ENCODE measurements around the gene ACTRT2. TPM values are rescaled to one million over a fixed set of nuclear protein-coding genes. Genes with fewer than 3 reads are reported as not detected.

ACTRT2 gene
- total RNA-seq, 4 donors from 2014 or later: not detected

- no peak for ATAC-seq (ENCODE audit: low FRiP score)
- DNase-seq (ENCODE audit: low spot score): no peak
- TF ChIP-seq CTCF (IDR thresholded peaks at IDR 0.05): no peak
Measured at GRCh38 chr1:2980849-2981248, 40.4 kb upstream of the ACTRT2 start.

GRCh38 chr1:2981388-2981787 is 39.9 kb upstream of the ACTRT2 start:
- DNase-seq (ENCODE audit: low spot score): no peak
- no peak for ATAC-seq (ENCODE audit: low FRiP score)
- TF ChIP-seq CTCF (IDR thresholded peaks at IDR 0.05): no peak

GRCh38 chr1:2981981-2982614 is 39.2 kb upstream of the ACTRT2 start:
- TF ChIP-seq CTCF (IDR thresholded peaks at IDR 0.05): no peak
- DNase-seq (ENCODE audit: low spot score) (no peak), ATAC-seq (ENCODE audit: low FRiP score) (no peak)

GRCh38 chr1:2982615-2983318 is 38.5 kb upstream of the ACTRT2 start:
- no peak for TF ChIP-seq CTCF (IDR thresholded peaks at IDR 0.05)
- ATAC-seq (ENCODE audit: low FRiP score): no peak
- DNase-seq (ENCODE audit: low spot score): no peak

GRCh38 chr1:2983319-2983705 is 38.0 kb upstream of the ACTRT2 start:
- no peak for ATAC-seq (ENCODE audit: low FRiP score)
- no peak for TF ChIP-seq CTCF (IDR thresholded peaks at IDR 0.05)
- DNase-seq (ENCODE audit: low spot score): no peak

GRCh38 chr1:2983706-2984398 is 37.4 kb upstream of the ACTRT2 start:
- DNase-seq (ENCODE audit: low spot score): no peak
- no peak for TF ChIP-seq CTCF (IDR thresholded peaks at IDR 0.05)
- ATAC-seq (ENCODE audit: low FRiP score): no peak
